Measurements from ENCODE around the gene EDN2. TPM values are rescaled to one million over a fixed set of nuclear protein-coding genes. Genes with fewer than 3 reads are reported as not detected.

EDN2 gene
- not detected in 2 replicates for total RNA-seq (2014; rRNA removed; shearing (Covaris generic); ENCODE audit: low replicate concordance)

- Histone ChIP-seq H2AFZ (ENCODE audit: low read length) (no peak within 1 kb of the TSS), H3K27ac (ENCODE audit: low read length) (no peak within 1 kb of the TSS), H3K9me3 (ENCODE audit: low read length) (no peaks in the 10 kb centered on the region), H3K27me3 (ENCODE audit: low read length) (no peaks in the 10 kb centered on the region), H3K36me3 (ENCODE audit: insufficient read depth, low read length) (no peaks in the 10 kb centered on the region), H3K9ac (ENCODE audit: low read length) (no peak within 1 kb of the TSS), H3K4me3 (ENCODE audit: low read length) (no peak within 1 kb of the TSS), H3K4me2 (ENCODE audit: low read depth, low read length, poor library complexity, severe bottlenecking) (no peak within 1 kb of the TSS), H3K9me2 (replicated peaks; ENCODE audit: insufficient read depth, low read length) (no peaks in the 10 kb centered on the region), H3K79me2 (ENCODE audit: low read length) (no peaks in the 10 kb centered on the region), H4K20me1 (ENCODE audit: insufficient read depth, low read depth, low read length) (no peaks in the 10 kb centered on the region), H3K4me1 (ENCODE audit: low read length) (peaks cover 20% of the 10 kb centered on the region)
- DNase-seq, result peak; percentile 67
These were observed at the start of gene EDN2 for GRCh38 chr1:41484402-41485241. TSS of gene EDN2 (minus strand) at chr1:41484683. CDS start at chr1:41484601, 82 bp downstream.

GRCh38 chr1:41533731-41534080, 49.2 kb upstream of the EDN2 start:
- no peak overlapping the region for H3K4me3 ChIP-seq (ENCODE audit: low read length)
- H3K36me3 ChIP-seq (ENCODE audit: insufficient read depth, low read length), result no peaks in the 10 kb centered on the region
- H3K79me2 ChIP-seq (ENCODE audit: low read length), result no peaks in the 10 kb centered on the region
- no peak overlapping the region for H3K27ac ChIP-seq (ENCODE audit: low read length)
- no peak overlapping the region for H3K4me2 ChIP-seq (ENCODE audit: low read depth, low read length, poor library complexity, severe bottlenecking)
- no peak overlapping the region for H2AFZ ChIP-seq (ENCODE audit: low read length)
- H3K9ac ChIP-seq (ENCODE audit: low read length), result no peak overlapping the region
- H4K20me1 ChIP-seq (ENCODE audit: insufficient read depth, low read depth, low read length), result no peaks in the 10 kb centered on the region; the same call in 1 of the 2 replicates
- no peaks in the 10 kb centered on the region for H3K27me3 ChIP-seq (ENCODE audit: low read length)
- DNase-seq, result no peak
- H3K9me2 ChIP-seq (replicated peaks; ENCODE audit: insufficient read depth, low read length), result no peaks in the 10 kb centered on the region
- H3K9me3 ChIP-seq (ENCODE audit: low read length), result no peaks in the 10 kb centered on the region
- H3K4me1 ChIP-seq (ENCODE audit: low read length), result peaks cover 30% of the 10 kb centered on the region

- H3K27me3 ChIP-seq (ENCODE audit: low read length), result no peaks in the 10 kb centered on the region
- no peak overlapping the region for H3K27ac ChIP-seq (ENCODE audit: low read length)
- no peaks in the 10 kb centered on the region for H3K79me2 ChIP-seq (ENCODE audit: low read length)
- no peak overlapping the region for H3K9ac ChIP-seq (ENCODE audit: low read length)
- H3K4me1 ChIP-seq (ENCODE audit: low read length), result peaks cover 25% of the 10 kb centered on the region
- H4K20me1 ChIP-seq (ENCODE audit: insufficient read depth, low read depth, low read length), result no peaks in the 10 kb centered on the region; the same call in 1 of the 2 replicates
- H2AFZ ChIP-seq (ENCODE audit: low read length), result no peak overlapping the region
- no peak for DNase-seq
- no peaks in the 10 kb centered on the region for H3K36me3 ChIP-seq (ENCODE audit: insufficient read depth, low read length)
- H3K4me2 ChIP-seq (ENCODE audit: low read depth, low read length, poor library complexity, severe bottlenecking), result no peak overlapping the region
- H3K4me3 ChIP-seq (ENCODE audit: low read length), result no peak overlapping the region
- H3K9me2 ChIP-seq (replicated peaks; ENCODE audit: insufficient read depth, low read length), result no peaks in the 10 kb centered on the region
- no peaks in the 10 kb centered on the region for H3K9me3 ChIP-seq (ENCODE audit: low read length)
These were observed 48.7 kb upstream of the EDN2 start for GRCh38 chr1:41533016-41533730.

- Histone ChIP-seq H4K20me1 (ENCODE audit: insufficient read depth, low read depth, low read length) (no peaks in the 10 kb centered on the region; the same call in 1 of the 2 replicates), H3K27ac (ENCODE audit: low read length) (no peak overlapping the region), H2AFZ (ENCODE audit: low read length) (no peak overlapping the region), H3K9ac (ENCODE audit: low read length) (no peak overlapping the region), H3K4me2 (ENCODE audit: low read depth, low read length, poor library complexity, severe bottlenecking) (no peak overlapping the region), H3K27me3 (ENCODE audit: low read length) (no peaks in the 10 kb centered on the region), H3K9me2 (replicated peaks; ENCODE audit: insufficient read depth, low read length) (no peaks in the 10 kb centered on the region), H3K79me2 (ENCODE audit: low read length) (no peaks in the 10 kb centered on the region), H3K4me3 (ENCODE audit: low read length) (no peak overlapping the region), H3K4me1 (ENCODE audit: low read length) (peaks cover 17% of the 10 kb centered on the region), H3K9me3 (ENCODE audit: low read length) (no peaks in the 10 kb centered on the region), H3K36me3 (ENCODE audit: insufficient read depth, low read length) (no peaks in the 10 kb centered on the region)
- no peak for DNase-seq
These were observed 47.9 kb upstream of the EDN2 start for GRCh38 chr1:41532206-41532975.

GRCh38 chr1:41530411-41530810, 45.9 kb upstream of the EDN2 start:
- no peaks in the 10 kb centered on the region for H3K79me2 ChIP-seq (ENCODE audit: low read length)
- H3K27me3 ChIP-seq (ENCODE audit: low read length), result no peaks in the 10 kb centered on the region
- H3K27ac ChIP-seq (ENCODE audit: low read length), result no peak overlapping the region
- DNase-seq, result no peak
- no peaks in the 10 kb centered on the region for H3K36me3 ChIP-seq (ENCODE audit: insufficient read depth, low read length)
- H3K9me2 ChIP-seq (replicated peaks; ENCODE audit: insufficient read depth, low read length), result no peaks in the 10 kb centered on the region
- H4K20me1 ChIP-seq (ENCODE audit: insufficient read depth, low read depth, low read length), result no peaks in the 10 kb centered on the region
- H3K9ac ChIP-seq (ENCODE audit: low read length), result no peak overlapping the region
- no peaks in the 10 kb centered on the region for H3K9me3 ChIP-seq (ENCODE audit: low read length)
- H3K4me3 ChIP-seq (ENCODE audit: low read length), result no peak overlapping the region
- H3K4me1 ChIP-seq (ENCODE audit: low read length), result no peaks in the 10 kb centered on the region
- no peak overlapping the region for H3K4me2 ChIP-seq (ENCODE audit: low read depth, low read length, poor library complexity, severe bottlenecking)
- H2AFZ ChIP-seq (ENCODE audit: low read length), result no peak overlapping the region

DNA sequence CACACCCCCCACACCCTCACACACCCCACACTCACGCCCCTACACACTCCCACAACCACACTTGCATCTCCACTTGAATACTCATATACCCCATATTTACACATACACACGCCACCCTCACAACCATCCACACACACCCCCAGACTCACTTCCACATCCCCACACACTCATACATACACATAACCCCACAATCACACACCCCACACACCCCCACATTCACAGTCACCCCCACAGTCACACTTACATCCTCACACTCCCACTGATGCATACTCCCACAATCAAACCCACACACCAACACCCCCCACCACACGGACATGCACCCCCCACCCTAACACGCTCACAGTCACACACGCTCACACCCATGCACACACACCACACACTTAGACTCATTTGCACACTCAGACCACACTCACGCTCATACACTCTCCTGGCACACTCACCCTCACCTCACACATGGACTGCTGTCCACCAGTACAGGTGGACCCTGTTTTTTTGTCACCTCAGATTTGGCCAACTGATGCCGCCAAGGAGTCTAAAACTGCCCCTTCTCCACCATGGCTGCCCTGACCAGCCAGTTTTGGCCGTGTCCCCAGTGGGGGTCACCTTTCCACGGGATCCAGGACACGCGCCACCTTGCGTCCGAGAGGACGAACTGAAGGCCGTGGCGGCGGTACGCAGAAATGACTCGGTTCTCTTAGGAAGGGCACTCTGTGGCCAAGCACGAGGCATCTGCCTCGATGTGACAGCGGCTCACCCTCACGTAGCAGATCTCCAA, 45.3 kb upstream of the EDN2 start:
- Histone ChIP-seq H3K9me2 (replicated peaks; ENCODE audit: insufficient read depth, low read length) (no peaks in the 10 kb centered on the region), H3K4me3 (ENCODE audit: low read length) (no peak overlapping the region), H4K20me1 (ENCODE audit: insufficient read depth, low read depth, low read length) (no peaks in the 10 kb centered on the region), H3K79me2 (ENCODE audit: low read length) (no peaks in the 10 kb centered on the region), H3K36me3 (ENCODE audit: insufficient read depth, low read length) (no peaks in the 10 kb centered on the region), H3K4me1 (ENCODE audit: low read length) (no peaks in the 10 kb centered on the region), H3K9ac (ENCODE audit: low read length) (no peak overlapping the region), H3K4me2 (ENCODE audit: low read depth, low read length, poor library complexity, severe bottlenecking) (no peak overlapping the region), H3K9me3 (ENCODE audit: low read length) (no peaks in the 10 kb centered on the region), H3K27me3 (ENCODE audit: low read length) (no peaks in the 10 kb centered on the region), H3K27ac (ENCODE audit: low read length) (no peak overlapping the region), H2AFZ (ENCODE audit: low read length) (no peak overlapping the region)
- DNase-seq, result no peak

DNA sequence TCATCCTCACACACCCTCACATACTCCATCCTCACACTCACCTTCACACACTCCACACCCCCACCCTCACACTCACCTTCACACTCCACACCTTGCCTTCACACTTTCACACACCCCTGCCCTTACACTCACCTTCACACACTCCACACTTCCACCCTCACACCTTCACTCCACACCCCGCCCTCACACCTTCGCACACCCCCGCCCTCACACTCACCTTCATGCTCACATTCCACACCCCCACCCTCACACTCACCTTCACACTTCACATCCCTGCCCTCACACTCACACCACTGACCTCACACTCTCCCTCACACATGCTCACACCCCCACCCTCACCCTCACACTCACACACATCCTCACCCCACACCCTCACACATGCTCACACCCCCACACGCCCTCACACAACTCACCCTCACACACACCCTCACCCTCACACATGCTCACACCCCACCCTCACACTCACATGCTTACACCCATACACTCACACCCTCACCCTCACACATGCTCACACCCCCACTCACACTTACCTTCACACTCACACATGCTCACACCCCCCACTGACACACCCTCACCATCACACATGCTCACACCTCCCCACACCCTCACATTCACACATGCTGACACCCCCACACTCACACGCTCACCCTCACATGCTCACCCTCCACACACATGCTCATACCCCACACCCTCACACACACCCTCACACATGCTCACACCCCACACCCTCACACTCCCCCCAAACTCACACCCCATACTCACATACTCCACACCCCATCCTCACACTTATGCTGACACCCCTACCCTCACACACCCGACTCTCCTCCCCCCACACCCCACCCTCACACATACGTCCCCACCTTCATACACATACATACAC, 44.5 kb upstream of the EDN2 start:
- H3K9me2 ChIP-seq (replicated peaks; ENCODE audit: insufficient read depth, low read length), result no peaks in the 10 kb centered on the region
- H3K9ac ChIP-seq (ENCODE audit: low read length), result no peak overlapping the region
- no peaks in the 10 kb centered on the region for H3K27me3 ChIP-seq (ENCODE audit: low read length)
- H3K36me3 ChIP-seq (ENCODE audit: insufficient read depth, low read length), result no peaks in the 10 kb centered on the region
- no peak overlapping the region for H3K4me2 ChIP-seq (ENCODE audit: low read depth, low read length, poor library complexity, severe bottlenecking)
- no peaks in the 10 kb centered on the region for H3K9me3 ChIP-seq (ENCODE audit: low read length)
- no peaks in the 10 kb centered on the region for H3K4me1 ChIP-seq (ENCODE audit: low read length)
- no peak overlapping the region for H2AFZ ChIP-seq (ENCODE audit: low read length)
- DNase-seq, result no peak
- H4K20me1 ChIP-seq (ENCODE audit: insufficient read depth, low read depth, low read length), result peaks cover under 1% of the 10 kb centered on the region; the same call in 1 of the 2 replicates
- no peaks in the 10 kb centered on the region for H3K79me2 ChIP-seq (ENCODE audit: low read length)
- no peak overlapping the region for H3K4me3 ChIP-seq (ENCODE audit: low read length)
- no peak overlapping the region for H3K27ac ChIP-seq (ENCODE audit: low read length)
